Breast epithelium (tissue), 4 donors: Measurements from ENCODE around the gene MRPS27. TPM values are rescaled to one million over a fixed set of nuclear protein-coding genes. Genes with fewer than 3 reads are reported as not detected.

Experiments used
- DNase-seq, 2 donors: peaks; one replicate each; pipeline ENCODE4 v3.0.0-alpha.2; 2019; ENCODE audit warnings: low spot score in 2 of 2
- H3K27ac ChIP-seq, 2 donors: fragments of 200-600 bp; sonication (generic) in 1 of 2; one replicate each; pipeline ENCODE4 v1.5.1; 2016 to 2019; ENCODE audit warnings: mild to moderate bottlenecking in 1 of 2
- H3K27me3 ChIP-seq, 2 donors: fragments of 200-600 bp; sonication (generic) in 1 of 2; one replicate each; pipeline versions ENCODE4 v1.5.1 to v1.6.0; 2017 to 2019; ENCODE audit warnings: control low read depth in 1 of 2, mild to moderate bottlenecking in 1 of 2
- H3K36me3 ChIP-seq: fragments of 200-600 bp; one replicate; pipeline ENCODE4 v1.5.1; 2019
- H3K4me1 ChIP-seq, 2 donors: fragments of 200-600 bp; sonication (generic); one replicate each; pipeline ENCODE4 v1.5.1; 2016 to 2019; ENCODE audit warnings: control low read depth in 1 of 2
- H3K4me3 ChIP-seq, 3 donors: fragments of 200-600 bp; sonication (generic); 1 replicate in 2 of 3; 2 replicates in 1 of 3; pipeline ENCODE4 v1.5.1; 2016 to 2019; ENCODE audit warnings: mild to moderate bottlenecking in 3 of 3, moderate library complexity in 2 of 3
- H3K9me3 ChIP-seq, 2 donors: fragments of 200-600 bp; sonication (generic) in 1 of 2; one replicate each; pipeline ENCODE4 v1.5.1; 2016 to 2019; ENCODE audit warnings: control low read depth in 1 of 2
- POLR2A ChIP-seq: fragments of 450-650 bp; IDR thresholded peaks from one replicate; pipeline ENCODE4 v1.6.1; 2016; ENCODE audit warnings: antibody characterized with exemption, mild to moderate bottlenecking, moderate library complexity
- POLR2AphosphoS5 ChIP-seq, 3 donors: sonication (generic); formaldehyde crosslinking; IDR thresholded peaks; one replicate each; pipeline ENCODE4 v1.6.1; 2017; ENCODE audit warnings: antibody characterized with exemption in 3 of 3
- intact Hi-C: fragments of 100-400 bp; cut with DNase I; formaldehyde crosslinking; loops from one replicate; pipeline ENCODE4 v1.15.1; 2023; ENCODE audit warnings: low total_unique reads
- total RNA-seq, 3 donors: library from RNA; depleted of rRNA; stranded (reverse); fragments of >200 nt; gene quantifications; one replicate each; pipeline ENCODE4 v1.1.0, GENCODE V29; 2016
- TF ChIP-seq, protein P1 (sequence below), 3 donors: fragments of 450-650 bp; IDR thresholded peaks; one replicate each; pipeline ENCODE4 v1.5.1; 2016 to 2017; ENCODE audit warnings: antibody characterized with exemption in 3 of 3, mild to moderate bottlenecking in 3 of 3, moderate library complexity in 3 of 3

MRPS27 gene
- total RNA-seq, 3 donors from 2014 or later: 47.8 to 71.3 (median 51.8) TPM

DNA sequence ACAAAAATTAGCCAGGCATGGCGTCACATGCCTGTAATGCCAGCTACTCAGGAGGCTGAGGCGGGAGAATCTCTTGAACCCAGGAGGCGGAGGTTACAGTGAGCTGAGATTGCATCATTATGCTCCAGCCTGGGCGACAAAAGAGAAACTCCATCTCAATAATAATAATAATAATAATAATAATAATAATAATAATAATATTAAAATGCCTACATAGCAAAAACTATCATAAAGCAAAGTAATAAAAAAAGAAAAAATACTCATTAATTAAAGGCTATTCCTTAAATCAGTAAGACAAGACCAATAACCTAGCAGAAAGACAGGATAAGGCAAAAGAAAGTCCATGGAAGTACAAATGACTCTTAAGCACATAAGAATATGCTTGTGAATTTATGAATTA is 50.0 kb downstream of the MRPS27 start:
- Histone ChIP-seq H3K4me3 (no peak overlapping the region), H3K36me3 (no peaks in the 10 kb centered on the region), H3K27me3 (no peaks in the 10 kb centered on the region), H3K9me3 (no peaks in the 10 kb centered on the region), H3K27ac (no peak overlapping the region), H3K4me1 (peaks cover 0 to 8% of the 10 kb centered on the region in 2 donors)
- intact Hi-C loops: no loop called here
- no peak for DNase-seq
- TF ChIP-seq POLR2AphosphoS5 (IDR thresholded peaks at IDR 0.05): no peak
- TF ChIP-seq, protein P1, sequence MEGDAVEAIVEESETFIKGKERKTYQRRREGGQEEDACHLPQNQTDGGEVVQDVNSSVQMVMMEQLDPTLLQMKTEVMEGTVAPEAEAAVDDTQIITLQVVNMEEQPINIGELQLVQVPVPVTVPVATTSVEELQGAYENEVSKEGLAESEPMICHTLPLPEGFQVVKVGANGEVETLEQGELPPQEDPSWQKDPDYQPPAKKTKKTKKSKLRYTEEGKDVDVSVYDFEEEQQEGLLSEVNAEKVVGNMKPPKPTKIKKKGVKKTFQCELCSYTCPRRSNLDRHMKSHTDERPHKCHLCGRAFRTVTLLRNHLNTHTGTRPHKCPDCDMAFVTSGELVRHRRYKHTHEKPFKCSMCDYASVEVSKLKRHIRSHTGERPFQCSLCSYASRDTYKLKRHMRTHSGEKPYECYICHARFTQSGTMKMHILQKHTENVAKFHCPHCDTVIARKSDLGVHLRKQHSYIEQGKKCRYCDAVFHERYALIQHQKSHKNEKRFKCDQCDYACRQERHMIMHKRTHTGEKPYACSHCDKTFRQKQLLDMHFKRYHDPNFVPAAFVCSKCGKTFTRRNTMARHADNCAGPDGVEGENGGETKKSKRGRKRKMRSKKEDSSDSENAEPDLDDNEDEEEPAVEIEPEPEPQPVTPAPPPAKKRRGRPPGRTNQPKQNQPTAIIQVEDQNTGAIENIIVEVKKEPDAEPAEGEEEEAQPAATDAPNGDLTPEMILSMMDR (IDR thresholded peaks at IDR 0.05): no peak
- no peak for TF ChIP-seq POLR2A

DNA sequence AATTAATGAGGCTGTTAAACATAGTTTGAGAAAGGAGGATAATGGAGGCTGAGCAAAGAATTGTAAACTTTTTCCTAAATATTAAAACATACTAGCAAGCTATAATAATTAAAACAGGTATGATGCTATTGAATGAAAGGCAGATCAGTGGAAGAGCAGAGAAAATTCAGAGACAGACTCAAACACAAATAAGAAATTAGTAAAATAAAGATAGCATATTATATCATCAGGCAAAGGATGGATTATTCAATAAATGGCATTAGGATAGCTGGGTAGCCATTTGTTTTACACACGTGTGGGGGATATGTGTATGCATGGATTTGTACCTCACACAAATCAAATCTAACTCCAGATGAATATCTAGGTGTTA is 50.6 kb downstream of the MRPS27 start:
- peaks cover 0 to 8% of the 10 kb centered on the region in 2 donors for H3K4me1 ChIP-seq
- TF ChIP-seq POLR2AphosphoS5 (IDR thresholded peaks at IDR 0.05) (no peak), POLR2A (no peak)
- TF ChIP-seq, protein P1 (IDR thresholded peaks at IDR 0.05): no peak
- H3K27me3 ChIP-seq: no peaks in the 10 kb centered on the region
- no peak overlapping the region for H3K27ac ChIP-seq
- H3K4me3 ChIP-seq: no peak overlapping the region
- H3K9me3 ChIP-seq: no peaks in the 10 kb centered on the region
- intact Hi-C loops: no loop called here
- H3K36me3 ChIP-seq: no peaks in the 10 kb centered on the region
- DNase-seq: no peak

DNA sequence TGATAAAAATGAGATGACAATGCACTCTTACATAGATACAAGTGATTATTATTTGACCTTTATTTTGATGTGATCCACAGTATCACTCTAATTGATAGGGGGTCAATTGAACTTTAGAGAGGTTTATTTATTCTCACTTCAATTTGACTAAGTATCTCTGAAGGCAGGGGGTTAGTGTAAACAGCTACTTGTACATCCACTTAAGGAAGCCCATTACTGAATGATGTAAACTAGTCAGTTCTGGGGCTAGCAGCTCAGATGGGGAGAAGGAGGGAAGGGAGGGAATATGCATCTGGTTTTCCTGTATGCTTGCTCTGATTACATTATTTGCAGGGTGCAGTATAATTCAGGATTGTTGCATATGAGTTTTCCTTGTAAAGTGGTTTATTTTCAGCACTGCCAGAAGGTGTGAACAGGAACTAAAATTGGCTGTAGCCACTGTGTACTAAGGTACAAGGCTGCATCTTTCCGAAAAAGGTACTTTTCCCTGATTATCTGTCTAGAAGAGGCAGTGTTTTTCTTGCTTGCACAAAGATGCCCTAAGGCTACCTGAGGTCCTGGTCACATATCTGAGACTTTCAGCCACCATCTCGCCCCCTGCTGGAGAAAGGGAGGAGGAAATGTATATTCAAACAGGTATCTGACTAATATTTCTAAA is 51.2 kb downstream of the MRPS27 start:
- DNase-seq: peak; percentile 30 to 52
- Histone ChIP-seq H3K4me3 (no peak overlapping the region), H3K36me3 (no peaks in the 10 kb centered on the region), H3K9me3 (no peaks in the 10 kb centered on the region), H3K27me3 (no peaks in the 10 kb centered on the region), H3K4me1 (peaks cover 0 to 8% of the 10 kb centered on the region in 2 donors), H3K27ac (no peak overlapping the region)
- no peak for TF ChIP-seq POLR2A
- TF ChIP-seq POLR2AphosphoS5 (IDR thresholded peaks at IDR 0.05): no peak
- TF ChIP-seq, protein P1 (IDR thresholded peaks at IDR 0.05): peak; percentile 13 to 46 (median 41)
- intact Hi-C loops: no loop called here

DNA sequence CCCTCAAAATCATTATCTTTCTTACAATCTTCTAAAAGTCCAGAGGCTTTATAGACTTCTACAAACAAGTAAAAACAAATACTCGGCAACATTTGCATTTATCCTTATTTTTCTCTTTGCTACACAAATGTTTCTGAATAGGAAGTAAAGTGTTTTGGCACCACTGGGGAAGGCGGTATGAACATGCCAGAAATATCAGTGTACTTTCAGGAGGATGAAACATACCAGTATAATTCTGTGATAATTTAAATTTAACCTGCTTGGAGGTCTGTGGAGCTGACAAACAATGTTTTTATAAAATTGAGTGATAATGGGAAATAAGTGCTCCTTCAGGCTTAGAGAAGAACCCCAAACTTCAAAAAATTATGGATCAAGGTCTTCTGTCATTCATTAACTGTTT is 51.8 kb downstream of the MRPS27 start:
- TF ChIP-seq POLR2A (no peak), POLR2AphosphoS5 (IDR thresholded peaks at IDR 0.05) (no peak)
- TF ChIP-seq, protein P1 (IDR thresholded peaks at IDR 0.05): no peak
- Histone ChIP-seq H3K9me3 (no peaks in the 10 kb centered on the region), H3K36me3 (no peaks in the 10 kb centered on the region), H3K27me3 (no peaks in the 10 kb centered on the region), H3K27ac (no peak overlapping the region), H3K4me3 (no peak overlapping the region), H3K4me1 (peaks cover 0 to 8% of the 10 kb centered on the region in 2 donors)
- no peak for DNase-seq
- intact Hi-C loops: no loop called here

DNA sequence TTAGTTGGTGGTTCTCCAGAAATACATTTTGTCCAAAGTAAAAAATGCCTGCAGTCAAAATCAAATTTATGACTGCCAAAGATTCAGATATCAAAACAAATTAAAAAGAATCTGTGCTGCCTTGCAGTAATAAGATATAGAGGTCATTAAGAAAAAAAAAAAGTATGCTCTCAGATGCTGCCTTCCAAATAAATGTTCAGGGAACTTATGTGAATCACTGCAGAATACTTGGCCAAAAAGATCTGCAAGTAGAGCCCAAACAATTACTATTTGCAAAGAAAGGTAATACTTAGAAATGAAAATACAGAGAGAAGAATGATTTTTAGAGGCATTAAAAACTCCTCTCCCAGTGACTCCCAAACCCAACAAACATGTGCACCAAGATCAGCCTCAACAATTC is 52.4 kb downstream of the MRPS27 start:
- TF ChIP-seq POLR2A (no peak), POLR2AphosphoS5 (IDR thresholded peaks at IDR 0.05) (no peak)
- TF ChIP-seq, protein P1 (IDR thresholded peaks at IDR 0.05): no peak
- no peak overlapping the region for H3K4me3 ChIP-seq
- no peaks in the 10 kb centered on the region for H3K9me3 ChIP-seq
- no peak overlapping the region for H3K27ac ChIP-seq
- peaks cover 0 to 8% of the 10 kb centered on the region in 2 donors for H3K4me1 ChIP-seq
- H3K27me3 ChIP-seq: no peaks in the 10 kb centered on the region
- no peaks in the 10 kb centered on the region for H3K36me3 ChIP-seq
- intact Hi-C loops: no loop called here
- DNase-seq: no peak
